ENCODE measurements around the gene CLASP2. TPM values are rescaled to one million over a fixed set of nuclear protein-coding genes. Genes with fewer than 3 reads are reported as not detected.
A peak's percentile ranks its signal among the peaks of the same experiment; 100 is the strongest.

Gene CLASP2
- total RNA-seq, 1 experiment from 2014 or later: 58.9 TPM

DNA sequence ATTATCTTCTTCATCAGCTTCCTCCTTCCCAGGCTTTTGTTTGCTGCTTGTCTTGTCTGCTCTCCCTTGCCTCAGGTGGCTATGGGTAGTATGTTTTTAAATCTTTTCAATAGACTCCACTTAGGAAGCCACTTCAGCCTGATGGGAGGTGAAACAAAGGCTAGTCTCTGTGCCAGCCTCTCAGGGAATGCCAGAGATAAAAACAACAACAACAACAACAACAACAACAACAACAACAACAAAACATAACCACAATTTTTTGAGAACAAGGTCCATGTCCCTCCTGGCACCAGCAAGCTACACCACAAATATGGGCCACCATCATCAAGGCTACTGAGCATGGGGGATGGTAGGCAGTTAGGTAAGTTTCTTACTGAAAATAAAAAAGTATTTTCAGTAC, 213.0 kb downstream of the CLASP2 start:
- TF ChIP-seq, protein P1, sequence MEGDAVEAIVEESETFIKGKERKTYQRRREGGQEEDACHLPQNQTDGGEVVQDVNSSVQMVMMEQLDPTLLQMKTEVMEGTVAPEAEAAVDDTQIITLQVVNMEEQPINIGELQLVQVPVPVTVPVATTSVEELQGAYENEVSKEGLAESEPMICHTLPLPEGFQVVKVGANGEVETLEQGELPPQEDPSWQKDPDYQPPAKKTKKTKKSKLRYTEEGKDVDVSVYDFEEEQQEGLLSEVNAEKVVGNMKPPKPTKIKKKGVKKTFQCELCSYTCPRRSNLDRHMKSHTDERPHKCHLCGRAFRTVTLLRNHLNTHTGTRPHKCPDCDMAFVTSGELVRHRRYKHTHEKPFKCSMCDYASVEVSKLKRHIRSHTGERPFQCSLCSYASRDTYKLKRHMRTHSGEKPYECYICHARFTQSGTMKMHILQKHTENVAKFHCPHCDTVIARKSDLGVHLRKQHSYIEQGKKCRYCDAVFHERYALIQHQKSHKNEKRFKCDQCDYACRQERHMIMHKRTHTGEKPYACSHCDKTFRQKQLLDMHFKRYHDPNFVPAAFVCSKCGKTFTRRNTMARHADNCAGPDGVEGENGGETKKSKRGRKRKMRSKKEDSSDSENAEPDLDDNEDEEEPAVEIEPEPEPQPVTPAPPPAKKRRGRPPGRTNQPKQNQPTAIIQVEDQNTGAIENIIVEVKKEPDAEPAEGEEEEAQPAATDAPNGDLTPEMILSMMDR (IDR thresholded peaks at IDR 0.05; ENCODE audit: unreplicated experiment): no peak
- ChIA-PET CTCF (interaction anchor here (0.5 kb wide), 1 partner anchor 276 kb away, joined by 3 read pairs; no protein-coding TSS in a partner anchor), POLR2A (interaction anchor here (0.7 kb wide), 1 partner anchor 64 kb away, joined by 3 read pairs; no protein-coding TSS in a partner anchor)
- Mint-ChIP-seq H3K4me3 (ENCODE audit: unreplicated experiment) (no peak overlapping the region), H3K9me3 (ENCODE audit: unreplicated experiment) (no peaks in the 10 kb centered on the region), H3K27ac (ENCODE audit: low read depth, unreplicated experiment) (no peak overlapping the region), H3K27me3 (ENCODE audit: insufficient read depth, unreplicated experiment) (no peaks in the 10 kb centered on the region), H3K4me1 (ENCODE audit: insufficient read depth, unreplicated experiment) (no peaks in the 10 kb centered on the region), H3K36me3 (ENCODE audit: insufficient read depth, unreplicated experiment) (peaks cover 15% of the 10 kb centered on the region)
- DNase-seq (ENCODE audit: unreplicated experiment): no peak
- BruUV-seq (replicated peaks): no TSS peak
- intact Hi-C loops (cut with micrococcal nuclease): no loop called here

DNA sequence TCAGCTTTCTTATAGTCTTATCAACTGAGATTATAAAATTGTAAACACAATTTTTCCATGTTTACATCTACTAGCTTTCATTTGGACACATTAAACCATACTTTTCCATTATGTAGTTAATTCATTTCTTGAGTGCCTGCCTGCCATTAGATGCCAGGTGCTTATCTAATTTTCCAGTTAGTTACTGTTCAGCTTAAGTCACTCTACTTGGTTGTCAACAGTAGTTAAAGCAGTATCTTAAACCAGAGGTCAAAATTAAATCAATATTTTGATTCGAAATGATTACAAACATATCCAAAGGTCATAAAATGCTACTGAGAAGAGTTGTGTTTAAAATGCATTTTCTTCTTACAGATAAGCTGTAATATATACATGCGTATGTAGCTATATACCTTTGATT, 221.6 kb downstream of the CLASP2 start:
- intact Hi-C loops (cut with micrococcal nuclease): no loop called here
- TF ChIP-seq, protein P1 (IDR thresholded peaks at IDR 0.05; ENCODE audit: unreplicated experiment): no peak
- H3K9me3 Mint-ChIP-seq (ENCODE audit: unreplicated experiment): no peaks in the 10 kb centered on the region
- no peaks in the 10 kb centered on the region for H3K27me3 Mint-ChIP-seq (ENCODE audit: insufficient read depth, unreplicated experiment)
- no peak overlapping the region for H3K27ac Mint-ChIP-seq (ENCODE audit: low read depth, unreplicated experiment)
- H3K4me1 Mint-ChIP-seq (ENCODE audit: insufficient read depth, unreplicated experiment): no peaks in the 10 kb centered on the region
- H3K4me3 Mint-ChIP-seq (ENCODE audit: unreplicated experiment): no peak overlapping the region
- ChIA-PET CTCF (no interaction called here), POLR2A (interaction anchor here (0.6 to 1.3 kb wide), 2 partner anchors 21 to 295 kb away, joined by 3 to 4 read pairs; no protein-coding TSS in a partner anchor)
- no TSS peak for BruUV-seq (replicated peaks)
- peaks cover 7% of the 10 kb centered on the region for H3K36me3 Mint-ChIP-seq (ENCODE audit: insufficient read depth, unreplicated experiment)
- DNase-seq (ENCODE audit: unreplicated experiment): no peak

DNA sequence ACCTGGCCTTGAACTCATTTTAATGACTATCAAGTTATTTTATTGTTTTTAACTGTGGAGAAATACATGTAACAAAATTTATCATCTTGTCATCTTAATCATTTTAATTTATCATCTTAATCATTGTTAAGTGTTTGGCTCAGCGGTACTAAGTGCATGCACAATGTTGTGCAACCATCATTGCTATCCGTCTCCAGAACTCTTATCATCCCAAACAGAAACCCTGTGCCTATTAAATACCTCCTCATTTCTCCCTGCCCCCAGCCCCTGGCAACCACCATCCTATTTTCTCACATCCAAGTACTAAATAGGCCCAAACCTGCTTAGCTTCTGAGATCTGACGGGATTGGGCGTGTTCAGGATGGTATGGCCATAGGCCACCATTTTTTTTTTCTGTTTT, 226.3 kb downstream of the CLASP2 start:
- POLR2A ChIA-PET: no interaction called here
- intact Hi-C loops (cut with micrococcal nuclease): no loop called here
- BruUV-seq (replicated peaks): no TSS peak
- no peaks in the 10 kb centered on the region for H3K4me1 Mint-ChIP-seq (ENCODE audit: insufficient read depth, unreplicated experiment)
- no peaks in the 10 kb centered on the region for H3K27me3 Mint-ChIP-seq (ENCODE audit: insufficient read depth, unreplicated experiment)
- no peaks in the 10 kb centered on the region for H3K36me3 Mint-ChIP-seq (ENCODE audit: insufficient read depth, unreplicated experiment)
- CTCF ChIA-PET: interaction anchor here (0.7 to 0.9 kb wide), 2 partner anchors 11 to 283 kb away, joined by 3 read pairs; no protein-coding TSS in a partner anchor
- DNase-seq (ENCODE audit: unreplicated experiment): no peak
- TF ChIP-seq, protein P1 (IDR thresholded peaks at IDR 0.05; ENCODE audit: unreplicated experiment): no peak
- H3K27ac Mint-ChIP-seq (ENCODE audit: low read depth, unreplicated experiment): no peak overlapping the region
- no peaks in the 10 kb centered on the region for H3K9me3 Mint-ChIP-seq (ENCODE audit: unreplicated experiment)
- H3K4me3 Mint-ChIP-seq (ENCODE audit: unreplicated experiment): no peak overlapping the region

DNA sequence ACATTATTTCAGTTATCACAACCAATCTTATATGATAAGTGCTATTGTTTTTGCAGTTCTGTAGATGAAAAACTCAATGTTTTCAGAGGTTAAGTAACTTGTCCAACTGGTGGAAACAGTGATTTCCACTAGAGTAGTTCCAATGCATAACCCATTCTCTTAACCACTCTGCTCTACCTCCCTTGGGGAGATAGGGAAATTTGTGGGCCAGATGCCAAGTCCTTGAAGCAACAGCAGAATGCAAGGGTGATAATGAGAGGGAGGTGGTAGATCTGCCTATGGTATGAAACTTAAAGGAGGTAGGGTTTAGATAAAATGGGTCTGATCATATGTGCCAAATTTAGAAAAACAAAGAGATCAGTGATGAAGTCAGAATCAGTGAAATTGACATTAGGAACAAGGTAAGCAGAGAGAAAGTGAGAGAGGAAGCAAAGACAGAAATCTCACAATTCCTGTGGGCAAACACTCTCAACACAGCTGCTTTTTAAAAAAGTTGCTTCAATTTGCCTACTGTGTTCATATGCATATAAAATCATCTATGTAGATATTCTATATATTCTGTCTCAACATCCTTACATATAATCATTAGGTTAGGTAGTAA, 227.3 kb downstream of the CLASP2 start:
- no peak overlapping the region for H3K4me3 Mint-ChIP-seq (ENCODE audit: unreplicated experiment)
- TF ChIP-seq, protein P1 (IDR thresholded peaks at IDR 0.05; ENCODE audit: unreplicated experiment): no peak
- no peaks in the 10 kb centered on the region for H3K27me3 Mint-ChIP-seq (ENCODE audit: insufficient read depth, unreplicated experiment)
- H3K36me3 Mint-ChIP-seq (ENCODE audit: insufficient read depth, unreplicated experiment): no peaks in the 10 kb centered on the region
- peak; percentile 5 for DNase-seq (ENCODE audit: unreplicated experiment)
- intact Hi-C loops (cut with micrococcal nuclease): no loop called here
- CTCF ChIA-PET: no interaction called here
- H3K27ac Mint-ChIP-seq (ENCODE audit: low read depth, unreplicated experiment): no peak overlapping the region
- no TSS peak for BruUV-seq (replicated peaks)
- H3K9me3 Mint-ChIP-seq (ENCODE audit: unreplicated experiment): no peaks in the 10 kb centered on the region
- POLR2A ChIA-PET: no interaction called here
- H3K4me1 Mint-ChIP-seq (ENCODE audit: insufficient read depth, unreplicated experiment): no peaks in the 10 kb centered on the region

All from MCF 10A (cell line).